HEK293 (cell line): ENCODE data around the gene GPALPP1.

Experiments used
- CTCF ChIA-PET: fragments of 350-600 bp; formaldehyde crosslinking; extraction: SDS; loops from one replicate; lab custom pipeline; 2021; ENCODE audit warnings: antibody characterized with exemption; lab: Yijun Ruan, JAX
- POLR2A ChIA-PET: fragments of 300-600 bp; formaldehyde crosslinking; extraction: SDS; loops from one replicate; lab custom pipeline; 2020; ENCODE audit warnings: antibody characterized with exemption, inconsistent platforms; lab: Yijun Ruan, JAX
- H3K27ac ChIP-seq: fragments of 200-500 bp; sonication (Bioruptor generic); 2 replicates; pipeline ENCODE4 v1.5.1; 2014; ENCODE audit warnings: low read depth, low read length, control low read depth, inconsistent platforms; ENCODE audit errors: extremely low read depth
- H3K36me3 ChIP-seq, 2 experiments: fragments of 200-500 bp in 1 of 2; sonication (Bioruptor generic) in 1 of 2; 1 replicate in 1 of 2; 2 replicates in 1 of 2; pipeline ENCODE4 v1.5.1; 2014 to 2017; ENCODE audit warnings: inconsistent platforms in 2 of 2, low read length in 2 of 2; ENCODE audit not compliant: control insufficient read depth in 2 of 2, insufficient read depth in 1 of 2
- H3K4me1 ChIP-seq: fragments of 200-500 bp; sonication (Bioruptor generic); 2 replicates; pipeline ENCODE4 v1.5.1; 2014; ENCODE audit warnings: mild to moderate bottlenecking, low read length, inconsistent platforms; ENCODE audit not compliant: control insufficient read depth, insufficient read depth
- H3K4me3 ChIP-seq: 2 replicates; pipeline ENCODE4 v1.5.1; 2011; ENCODE audit warnings: low read depth, mild to moderate bottlenecking, control low read depth, low read length, moderate library complexity
- H3K9me3 ChIP-seq: fragments of 200-500 bp; sonication (Bioruptor generic); 2 replicates; pipeline ENCODE4 v1.5.1; 2014; ENCODE audit warnings: low read depth, low read length, inconsistent platforms; ENCODE audit not compliant: control insufficient read depth, insufficient read depth
- FEZF1 ChIP-seq: fragments of 450-650 bp; formaldehyde crosslinking; IDR thresholded peaks from 2 replicates; pipeline ENCODE4 v1.5.1; 2016; ENCODE audit warnings: missing biosample characterization, missing genetic modification characterization
- PRDM4 ChIP-seq: fragments of 450-650 bp; formaldehyde crosslinking; IDR thresholded peaks from 2 replicates; pipeline ENCODE4 v1.5.1; 2017; ENCODE audit warnings: missing biosample characterization, missing genetic modification characterization
- SCRT1 ChIP-seq: fragments of 450-650 bp; formaldehyde crosslinking; IDR thresholded peaks from 2 replicates; pipeline ENCODE4 v1.5.1; 2016; ENCODE audit warnings: missing biosample characterization, missing genetic modification characterization, borderline replicate concordance
- SETDB1 ChIP-seq: IDR thresholded peaks from one replicate; pipeline ENCODE4 v1.6.1; 2017; ENCODE audit warnings: mild to moderate bottlenecking, low read length, moderate library complexity, mixed read lengths; ENCODE audit not compliant: insufficient read length
- TCF7L2 ChIP-seq: IDR thresholded peaks from 2 replicates; pipeline ENCODE4 v1.6.1; 2011; ENCODE audit warnings: low read depth, mild to moderate bottlenecking, inconsistent platforms, low read length, moderate library complexity, borderline replicate concordance
- YY1 ChIP-seq: fragments of 450-650 bp; formaldehyde crosslinking; IDR thresholded peaks from 2 replicates; pipeline ENCODE4 v1.5.1; 2018; ENCODE audit warnings: missing biosample characterization, missing genetic modification characterization
- ZBTB8A ChIP-seq: fragments of 450-650 bp; formaldehyde crosslinking; IDR thresholded peaks from 2 replicates; pipeline ENCODE4 v1.5.1; 2016; ENCODE audit warnings: missing biosample characterization, missing genetic modification characterization
- ZIC2 ChIP-seq: fragments of 450-650 bp; formaldehyde crosslinking; IDR thresholded peaks from 2 replicates; pipeline ENCODE4 v1.5.1; 2016; ENCODE audit warnings: missing biosample characterization, missing genetic modification characterization
- ZNF138 ChIP-seq: fragments of 450-650 bp; formaldehyde crosslinking; IDR thresholded peaks from 2 replicates; pipeline ENCODE4 v1.5.1; 2016; ENCODE audit warnings: missing biosample characterization, missing genetic modification characterization, borderline replicate concordance
- ZNF16 ChIP-seq: fragments of 450-650 bp; formaldehyde crosslinking; IDR thresholded peaks from 2 replicates; pipeline ENCODE4 v1.5.1; 2016; ENCODE audit warnings: low read depth, missing biosample characterization, missing genetic modification characterization
- ZNF362 ChIP-seq: fragments of 450-650 bp; formaldehyde crosslinking; IDR thresholded peaks from 2 replicates; pipeline ENCODE4 v1.5.1; 2016; ENCODE audit warnings: missing biosample characterization, missing genetic modification characterization
- ZNF473 ChIP-seq: fragments of 450-650 bp; formaldehyde crosslinking; IDR thresholded peaks from 2 replicates; pipeline ENCODE4 v1.5.1; 2017; ENCODE audit warnings: missing biosample characterization, missing genetic modification characterization
- ZNF555 ChIP-seq: fragments of 450-650 bp; formaldehyde crosslinking; conservative IDR thresholded peaks from 2 replicates; pipeline ENCODE4 v1.5.1; 2017; ENCODE audit warnings: missing biosample characterization, mild to moderate bottlenecking, missing genetic modification characterization, inconsistent platforms
- ZNF561 ChIP-seq: fragments of 450-650 bp; IDR thresholded peaks from 2 replicates; pipeline ENCODE4 v1.5.1; 2018; ENCODE audit warnings: missing biosample characterization, missing genetic modification characterization, borderline replicate concordance
- ZNF626 ChIP-seq: fragments of 450-650 bp; sonication (Bioruptor Pico); formaldehyde crosslinking; IDR thresholded peaks from 2 replicates; pipeline ENCODE4 v1.5.1; 2018; ENCODE audit warnings: missing biosample characterization, missing genetic modification characterization, inconsistent platforms
- ZNF785 ChIP-seq: fragments of 450-650 bp; formaldehyde crosslinking; IDR thresholded peaks from 2 replicates; pipeline ENCODE4 v1.5.1; 2016; ENCODE audit warnings: missing biosample characterization, missing genetic modification characterization
- ZNF792 ChIP-seq: fragments of 450-650 bp; formaldehyde crosslinking; IDR thresholded peaks from 2 replicates; pipeline ENCODE4 v1.5.1; 2016; ENCODE audit warnings: missing biosample characterization, missing genetic modification characterization
- TF ChIP-seq, protein P1 (sequence below): fragments of 450-650 bp; formaldehyde crosslinking; IDR thresholded peaks from 2 replicates; pipeline ENCODE4 v1.5.1; 2016; ENCODE audit warnings: missing biosample characterization, missing genetic modification characterization
- TF ChIP-seq, protein P2 (sequence below): fragments of 450-650 bp; formaldehyde crosslinking; IDR thresholded peaks from 2 replicates; pipeline ENCODE4 v1.5.1; 2016; ENCODE audit warnings: missing biosample characterization, missing genetic modification characterization
- TF ChIP-seq, protein P3 (sequence below): fragments of 450-650 bp; formaldehyde crosslinking; IDR thresholded peaks from 2 replicates; pipeline ENCODE4 v1.5.1; 2016; ENCODE audit warnings: missing biosample characterization, missing genetic modification characterization, borderline replicate concordance
- TF ChIP-seq, protein P4 (sequence below): fragments of 450-650 bp; formaldehyde crosslinking; IDR thresholded peaks from 2 replicates; pipeline ENCODE4 v1.5.1; 2016; ENCODE audit warnings: missing biosample characterization, missing genetic modification characterization
- TF ChIP-seq, protein P5 (sequence below): fragments of 450-650 bp; formaldehyde crosslinking; IDR thresholded peaks from 2 replicates; pipeline ENCODE4 v1.5.1; 2016; ENCODE audit warnings: missing biosample characterization, missing genetic modification characterization
- TF ChIP-seq, protein P6 (sequence below): fragments of 450-650 bp; formaldehyde crosslinking; IDR thresholded peaks from 2 replicates; pipeline ENCODE4 v1.5.1; 2017; ENCODE audit warnings: missing biosample characterization, missing genetic modification characterization

Gene GPALPP1

DNA sequence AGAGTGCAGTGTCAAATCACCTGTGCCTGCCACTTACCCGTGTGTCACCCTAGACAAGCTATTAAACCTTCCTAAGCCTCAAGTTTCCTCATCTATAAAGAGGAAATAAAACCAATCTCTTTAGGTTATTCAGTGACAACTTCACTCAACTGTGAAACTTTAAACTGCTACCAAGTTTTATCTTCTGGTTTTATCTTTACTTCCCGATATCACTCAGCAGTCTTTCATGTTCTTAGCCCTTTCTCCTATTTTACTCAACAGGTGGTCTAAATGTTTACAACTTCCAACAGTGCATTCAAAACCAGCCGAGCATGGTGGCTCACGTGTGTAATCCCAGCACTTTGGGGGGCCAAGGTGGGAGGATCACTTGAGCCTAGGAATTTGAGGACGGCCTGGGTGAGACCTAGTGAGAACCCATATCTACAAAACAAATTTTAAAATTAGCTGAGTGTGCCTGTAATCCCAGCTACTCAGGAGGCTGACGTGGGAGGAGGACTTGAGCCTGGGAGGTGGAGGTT lies 59.6 kb downstream of the GPALPP1 start:
- ChIA-PET POLR2A (interaction anchor here (0.6 kb wide), 1 partner anchor 283 kb away, joined by 5 read pairs; no protein-coding TSS in a partner anchor), CTCF (interaction anchor here (3.6 to 4.4 kb wide), 2 partner anchors 233 to 259 kb away, joined by 62 to 83 read pairs; no protein-coding TSS in a partner anchor)
- H3K4me1 ChIP-seq, result 0 out of 2 replicates have a peak, but pooled peaks cover 2% of the 10 kb centered on the region
- no peaks in the 10 kb centered on the region for H3K36me3 ChIP-seq
- no peaks in the 10 kb centered on the region for H3K9me3 ChIP-seq
- H3K27ac ChIP-seq, result no peak overlapping the region
- H3K4me3 ChIP-seq, result no peak overlapping the region
- no peak for TF ChIP-seq ZNF473 (tag by site-specific recombination)
- 0 out of 2 replicates have a peak, but pooled peaks have one; percentile 31 for TF ChIP-seq PRDM4 (tag by site-specific recombination)
- TF ChIP-seq ZNF792, result no peak
- TF ChIP-seq YY1 (tag by site-specific recombination), result no peak
- TF ChIP-seq ZNF138 (tag by site-specific recombination), result no peak
- TF ChIP-seq, protein P1, sequence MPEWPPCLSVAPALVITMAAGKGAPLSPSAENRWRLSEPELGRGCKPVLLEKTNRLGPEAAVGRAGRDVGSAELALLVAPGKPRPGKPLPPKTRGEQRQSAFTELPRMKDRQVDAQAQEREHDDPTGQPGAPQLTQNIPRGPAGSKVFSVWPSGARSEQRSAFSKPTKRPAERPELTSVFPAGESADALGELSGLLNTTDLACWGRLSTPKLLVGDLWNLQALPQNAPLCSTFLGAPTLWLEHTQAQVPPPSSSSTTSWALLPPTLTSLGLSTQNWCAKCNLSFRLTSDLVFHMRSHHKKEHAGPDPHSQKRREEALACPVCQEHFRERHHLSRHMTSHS (tag by site-specific recombination), result no peak
- TF ChIP-seq, protein P2, sequence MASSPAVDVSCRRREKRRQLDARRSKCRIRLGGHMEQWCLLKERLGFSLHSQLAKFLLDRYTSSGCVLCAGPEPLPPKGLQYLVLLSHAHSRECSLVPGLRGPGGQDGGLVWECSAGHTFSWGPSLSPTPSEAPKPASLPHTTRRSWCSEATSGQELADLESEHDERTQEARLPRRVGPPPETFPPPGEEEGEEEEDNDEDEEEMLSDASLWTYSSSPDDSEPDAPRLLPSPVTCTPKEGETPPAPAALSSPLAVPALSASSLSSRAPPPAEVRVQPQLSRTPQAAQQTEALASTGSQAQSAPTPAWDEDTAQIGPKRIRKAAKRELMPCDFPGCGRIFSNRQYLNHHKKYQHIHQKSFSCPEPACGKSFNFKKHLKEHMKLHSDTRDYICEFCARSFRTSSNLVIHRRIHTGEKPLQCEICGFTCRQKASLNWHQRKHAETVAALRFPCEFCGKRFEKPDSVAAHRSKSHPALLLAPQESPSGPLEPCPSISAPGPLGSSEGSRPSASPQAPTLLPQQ (tag by site-specific recombination), result no peak
- TF ChIP-seq ZNF555 (tag by site-specific recombination), result no peak
- peak; percentile 85 for TF ChIP-seq FEZF1
- TF ChIP-seq ZNF16 (tag by site-specific recombination), result no peak
- TF ChIP-seq, protein P3, sequence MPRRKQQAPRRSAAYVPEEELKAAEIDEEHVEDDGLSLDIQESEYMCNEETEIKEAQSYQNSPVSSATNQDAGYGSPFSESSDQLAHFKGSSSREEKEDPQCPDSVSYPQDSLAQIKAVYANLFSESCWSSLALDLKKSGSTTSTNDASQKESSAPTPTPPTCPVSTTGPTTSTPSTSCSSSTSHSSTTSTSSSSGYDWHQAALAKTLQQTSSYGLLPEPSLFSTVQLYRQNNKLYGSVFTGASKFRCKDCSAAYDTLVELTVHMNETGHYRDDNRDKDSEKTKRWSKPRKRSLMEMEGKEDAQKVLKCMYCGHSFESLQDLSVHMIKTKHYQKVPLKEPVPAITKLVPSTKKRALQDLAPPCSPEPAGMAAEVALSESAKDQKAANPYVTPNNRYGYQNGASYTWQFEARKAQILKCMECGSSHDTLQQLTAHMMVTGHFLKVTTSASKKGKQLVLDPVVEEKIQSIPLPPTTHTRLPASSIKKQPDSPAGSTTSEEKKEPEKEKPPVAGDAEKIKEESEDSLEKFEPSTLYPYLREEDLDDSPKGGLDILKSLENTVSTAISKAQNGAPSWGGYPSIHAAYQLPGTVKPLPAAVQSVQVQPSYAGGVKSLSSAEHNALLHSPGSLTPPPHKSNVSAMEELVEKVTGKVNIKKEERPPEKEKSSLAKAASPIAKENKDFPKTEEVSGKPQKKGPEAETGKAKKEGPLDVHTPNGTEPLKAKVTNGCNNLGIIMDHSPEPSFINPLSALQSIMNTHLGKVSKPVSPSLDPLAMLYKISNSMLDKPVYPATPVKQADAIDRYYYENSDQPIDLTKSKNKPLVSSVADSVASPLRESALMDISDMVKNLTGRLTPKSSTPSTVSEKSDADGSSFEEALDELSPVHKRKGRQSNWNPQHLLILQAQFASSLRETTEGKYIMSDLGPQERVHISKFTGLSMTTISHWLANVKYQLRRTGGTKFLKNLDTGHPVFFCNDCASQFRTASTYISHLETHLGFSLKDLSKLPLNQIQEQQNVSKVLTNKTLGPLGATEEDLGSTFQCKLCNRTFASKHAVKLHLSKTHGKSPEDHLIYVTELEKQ (tag by site-specific recombination), result no peak
- TF ChIP-seq SCRT1 (tag by site-specific recombination), result peak; percentile 93
- 0 out of 2 replicates have a peak, but pooled peaks have one; percentile 46 for TF ChIP-seq ZNF561 (tag by site-specific recombination)
- TF ChIP-seq, protein P4, sequence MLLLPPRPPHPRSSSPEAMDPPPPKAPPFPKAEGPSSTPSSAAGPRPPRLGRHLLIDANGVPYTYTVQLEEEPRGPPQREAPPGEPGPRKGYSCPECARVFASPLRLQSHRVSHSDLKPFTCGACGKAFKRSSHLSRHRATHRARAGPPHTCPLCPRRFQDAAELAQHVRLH (tag by site-specific recombination), result no peak
- TF ChIP-seq ZBTB8A, result peak; percentile 36
- TF ChIP-seq, protein P5, sequence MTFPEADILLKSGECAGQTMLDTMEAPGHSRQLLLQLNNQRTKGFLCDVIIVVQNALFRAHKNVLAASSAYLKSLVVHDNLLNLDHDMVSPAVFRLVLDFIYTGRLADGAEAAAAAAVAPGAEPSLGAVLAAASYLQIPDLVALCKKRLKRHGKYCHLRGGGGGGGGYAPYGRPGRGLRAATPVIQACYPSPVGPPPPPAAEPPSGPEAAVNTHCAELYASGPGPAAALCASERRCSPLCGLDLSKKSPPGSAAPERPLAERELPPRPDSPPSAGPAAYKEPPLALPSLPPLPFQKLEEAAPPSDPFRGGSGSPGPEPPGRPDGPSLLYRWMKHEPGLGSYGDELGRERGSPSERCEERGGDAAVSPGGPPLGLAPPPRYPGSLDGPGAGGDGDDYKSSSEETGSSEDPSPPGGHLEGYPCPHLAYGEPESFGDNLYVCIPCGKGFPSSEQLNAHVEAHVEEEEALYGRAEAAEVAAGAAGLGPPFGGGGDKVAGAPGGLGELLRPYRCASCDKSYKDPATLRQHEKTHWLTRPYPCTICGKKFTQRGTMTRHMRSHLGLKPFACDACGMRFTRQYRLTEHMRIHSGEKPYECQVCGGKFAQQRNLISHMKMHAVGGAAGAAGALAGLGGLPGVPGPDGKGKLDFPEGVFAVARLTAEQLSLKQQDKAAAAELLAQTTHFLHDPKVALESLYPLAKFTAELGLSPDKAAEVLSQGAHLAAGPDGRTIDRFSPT (tag by site-specific recombination), result no peak
- peak; percentile 32; the same call in 1 of the 2 replicates for TF ChIP-seq TCF7L2
- TF ChIP-seq ZNF785 (tag by site-specific recombination), result no peak
- TF ChIP-seq ZIC2, result peak; percentile 96
- TF ChIP-seq, protein P6, sequence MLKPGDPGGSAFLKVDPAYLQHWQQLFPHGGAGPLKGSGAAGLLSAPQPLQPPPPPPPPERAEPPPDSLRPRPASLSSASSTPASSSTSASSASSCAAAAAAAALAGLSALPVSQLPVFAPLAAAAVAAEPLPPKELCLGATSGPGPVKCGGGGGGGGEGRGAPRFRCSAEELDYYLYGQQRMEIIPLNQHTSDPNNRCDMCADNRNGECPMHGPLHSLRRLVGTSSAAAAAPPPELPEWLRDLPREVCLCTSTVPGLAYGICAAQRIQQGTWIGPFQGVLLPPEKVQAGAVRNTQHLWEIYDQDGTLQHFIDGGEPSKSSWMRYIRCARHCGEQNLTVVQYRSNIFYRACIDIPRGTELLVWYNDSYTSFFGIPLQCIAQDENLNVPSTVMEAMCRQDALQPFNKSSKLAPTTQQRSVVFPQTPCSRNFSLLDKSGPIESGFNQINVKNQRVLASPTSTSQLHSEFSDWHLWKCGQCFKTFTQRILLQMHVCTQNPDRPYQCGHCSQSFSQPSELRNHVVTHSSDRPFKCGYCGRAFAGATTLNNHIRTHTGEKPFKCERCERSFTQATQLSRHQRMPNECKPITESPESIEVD, result peak; percentile 71
- no peak for TF ChIP-seq ZNF626 (tag by site-specific recombination)
- no peak for TF ChIP-seq ZNF362
- TF ChIP-seq SETDB1, result no peak
